Calu3 (cell line): ENCODE data around the gene KRTAP6-3. TPM values are rescaled to one million over a fixed set of nuclear protein-coding genes. Genes with fewer than 3 reads are reported as not detected.

Source experiments
- BruUV-seq: library from RNA; stranded (reverse); fragments of 400-500 nt; replicated peaks from 2 replicates; lab custom pipeline; 2021; lab: Mats Ljungman, UMichigan
- CTCF ChIA-PET: fragments of 300-600 bp; sonication (Branson Sonifier 250); formaldehyde crosslinking; loops from one replicate; lab custom pipeline; 2022; ENCODE audit warnings: antibody characterized with exemption; lab: Charles Lee
- DNase-seq: peaks from one replicate; pipeline ENCODE4 v3.0.0; 2022
- H3K27ac Mint-ChIP-seq: one replicate; pipeline ENCODE4 v1.8.0; 2022; ENCODE audit warnings: mixed read lengths; ENCODE audit not compliant: unreplicated experiment
- H3K27me3 Mint-ChIP-seq: one replicate; pipeline ENCODE4 v1.8.0; 2022; ENCODE audit warnings: mixed read lengths; ENCODE audit not compliant: unreplicated experiment
- H3K36me3 Mint-ChIP-seq: one replicate; pipeline ENCODE4 v1.8.0; 2022; ENCODE audit warnings: mild to moderate bottlenecking, moderate library complexity, mixed read lengths; ENCODE audit not compliant: insufficient read depth, unreplicated experiment
- H3K4me1 Mint-ChIP-seq: one replicate; pipeline ENCODE4 v1.8.0; 2022; ENCODE audit warnings: mild to moderate bottlenecking, low read depth, mixed read lengths; ENCODE audit not compliant: unreplicated experiment
- H3K4me3 Mint-ChIP-seq: one replicate; pipeline ENCODE4 v1.8.0; 2022; ENCODE audit warnings: mild to moderate bottlenecking, low read depth, moderate library complexity, mixed read lengths; ENCODE audit not compliant: unreplicated experiment
- H3K9me3 Mint-ChIP-seq: one replicate; pipeline ENCODE4 v1.8.0; 2022; ENCODE audit warnings: low read depth, mixed read lengths; ENCODE audit not compliant: unreplicated experiment
- intact Hi-C: fragments of 100-400 bp; cut with micrococcal nuclease; formaldehyde crosslinking; loops from one replicate; pipeline ENCODE4 v1.10.0; 2022; ENCODE audit not compliant: unreplicated experiment
- total RNA-seq: library from RNA; stranded (reverse); gene quantifications from 2 replicates; pipeline ENCODE4 v1.2.3, GENCODE V29; 2022
- TF ChIP-seq, protein P1 (sequence below): fragments of 200-600 bp; IDR thresholded peaks from one replicate; pipeline ENCODE4 v1.8.0; 2022; ENCODE audit warnings: antibody characterized with exemption; ENCODE audit not compliant: unreplicated experiment

Gene KRTAP6-3
- total RNA-seq, 1 experiment from 2014 or later, result not detected

- TF ChIP-seq, protein P1, sequence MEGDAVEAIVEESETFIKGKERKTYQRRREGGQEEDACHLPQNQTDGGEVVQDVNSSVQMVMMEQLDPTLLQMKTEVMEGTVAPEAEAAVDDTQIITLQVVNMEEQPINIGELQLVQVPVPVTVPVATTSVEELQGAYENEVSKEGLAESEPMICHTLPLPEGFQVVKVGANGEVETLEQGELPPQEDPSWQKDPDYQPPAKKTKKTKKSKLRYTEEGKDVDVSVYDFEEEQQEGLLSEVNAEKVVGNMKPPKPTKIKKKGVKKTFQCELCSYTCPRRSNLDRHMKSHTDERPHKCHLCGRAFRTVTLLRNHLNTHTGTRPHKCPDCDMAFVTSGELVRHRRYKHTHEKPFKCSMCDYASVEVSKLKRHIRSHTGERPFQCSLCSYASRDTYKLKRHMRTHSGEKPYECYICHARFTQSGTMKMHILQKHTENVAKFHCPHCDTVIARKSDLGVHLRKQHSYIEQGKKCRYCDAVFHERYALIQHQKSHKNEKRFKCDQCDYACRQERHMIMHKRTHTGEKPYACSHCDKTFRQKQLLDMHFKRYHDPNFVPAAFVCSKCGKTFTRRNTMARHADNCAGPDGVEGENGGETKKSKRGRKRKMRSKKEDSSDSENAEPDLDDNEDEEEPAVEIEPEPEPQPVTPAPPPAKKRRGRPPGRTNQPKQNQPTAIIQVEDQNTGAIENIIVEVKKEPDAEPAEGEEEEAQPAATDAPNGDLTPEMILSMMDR, result no peak
- no peak within 1 kb of the TSS for H3K27ac Mint-ChIP-seq
- DNase-seq, result no peak
- CTCF ChIA-PET, result no interaction called here
- H3K4me1 Mint-ChIP-seq, result no peaks in the 10 kb centered on the region
- H3K4me3 Mint-ChIP-seq, result no peak within 1 kb of the TSS
- BruUV-seq, result no TSS peak
- intact Hi-C loops, result no loop called here
- H3K27me3 Mint-ChIP-seq, result no peaks in the 10 kb centered on the region
- no peaks in the 10 kb centered on the region for H3K9me3 Mint-ChIP-seq
- no peaks in the 10 kb centered on the region for H3K36me3 Mint-ChIP-seq
Observed at GRCh38 chr21:30620522-30620921, 28.3 kb downstream of the KRTAP6-3 start, which contains the start of gene KRTAP20-4. KRTAP20-4 (plus strand) TSS chr21:30620627.

- Mint-ChIP-seq H3K36me3 (no peaks in the 10 kb centered on the region), H3K4me1 (no peaks in the 10 kb centered on the region), H3K27me3 (no peaks in the 10 kb centered on the region), H3K27ac (no peak overlapping the region), H3K4me3 (no peak overlapping the region), H3K9me3 (peaks cover 3% of the 10 kb centered on the region)
- TF ChIP-seq, protein P1, result no peak
- CTCF ChIA-PET, result no interaction called here
- no TSS peak for BruUV-seq
- intact Hi-C loops, result no loop called here
- no peak for DNase-seq
Observed at GRCh38 chr21:30623362-30623761, 31.1 kb downstream of the KRTAP6-3 start.

- TF ChIP-seq, protein P1, result no peak
- no TSS peak for BruUV-seq
- H3K36me3 Mint-ChIP-seq, result no peaks in the 10 kb centered on the region
- H3K4me3 Mint-ChIP-seq, result no peak overlapping the region
- DNase-seq, result no peak
- no peaks in the 10 kb centered on the region for H3K4me1 Mint-ChIP-seq
- H3K27ac Mint-ChIP-seq, result no peak overlapping the region
- CTCF ChIA-PET, result no interaction called here
- no peaks in the 10 kb centered on the region for H3K27me3 Mint-ChIP-seq
- H3K9me3 Mint-ChIP-seq, result peaks cover 3% of the 10 kb centered on the region
- intact Hi-C loops, result no loop called here
Observed at GRCh38 chr21:30625449-30626165, 33.4 kb downstream of the KRTAP6-3 start.

DNA sequence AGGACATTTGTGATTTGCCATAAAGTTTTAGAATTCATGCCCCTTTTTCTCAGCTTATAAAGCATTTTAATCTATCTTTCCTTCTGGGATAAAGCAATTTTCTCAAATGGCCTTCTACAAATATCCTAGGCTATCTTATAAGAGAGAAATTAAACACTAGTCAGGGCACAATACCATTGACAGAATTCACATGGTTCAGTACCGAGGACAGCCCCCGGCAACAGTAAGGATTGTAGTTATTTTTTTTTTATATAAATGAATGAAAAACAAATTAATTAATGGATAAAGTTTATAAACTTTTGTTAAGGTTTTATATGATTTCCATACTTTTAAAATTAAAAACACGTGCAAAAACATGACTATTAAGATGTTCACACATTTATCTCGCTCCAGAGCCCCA lies 35.9 kb downstream of the KRTAP6-3 start:
- intact Hi-C loops, result no loop called here
- CTCF ChIA-PET, result no interaction called here
- DNase-seq, result no peak
- no peak overlapping the region for H3K27ac Mint-ChIP-seq
- peaks cover 13% of the 10 kb centered on the region for H3K9me3 Mint-ChIP-seq
- no peaks in the 10 kb centered on the region for H3K36me3 Mint-ChIP-seq
- H3K4me1 Mint-ChIP-seq, result no peaks in the 10 kb centered on the region
- TF ChIP-seq, protein P1, result no peak
- no TSS peak for BruUV-seq
- H3K27me3 Mint-ChIP-seq, result no peaks in the 10 kb centered on the region
- H3K4me3 Mint-ChIP-seq, result no peak overlapping the region
